ENCODE measurements around the gene PTPN9. TPM values are rescaled to one million over a fixed set of nuclear protein-coding genes. Genes with fewer than 3 reads are reported as not detected.

Gene PTPN9
- total RNA-seq, 1 donor from 2014 or later = 12.6 TPM

GRCh38 chr15:75616766-75617165 lies 37.7 kb upstream of the PTPN9 start:
- H3K36me3 ChIP-seq (ENCODE audit: control insufficient read depth, insufficient read depth, low read length) = peaks cover 14% of the 10 kb centered on the region

GRCh38 chr15:75606711-75607699 lies 27.9 kb upstream of the PTPN9 start:
- Histone ChIP-seq H3K36me3 (ENCODE audit: control insufficient read depth, insufficient read depth, low read length) (peaks cover 7% of the 10 kb centered on the region), H3K4me3 (ENCODE audit: low read depth, low read length) (no peak overlapping the region), H3K27me3 (ENCODE audit: control insufficient read depth, insufficient read depth, low read length) (no peaks in the 10 kb centered on the region)
- DNase-seq (ENCODE audit: low read depth) (no peak), FAIRE-seq (no peak)
- TF ChIP-seq CTCF (IDR thresholded peaks at IDR 0.05; ENCODE audit: insufficient read depth, low read length, severe bottlenecking) = no peak

More at GRCh38 chr15:75616766-75617165, 37.7 kb upstream of the PTPN9 start:
- TF ChIP-seq CTCF (IDR thresholded peaks at IDR 0.05; ENCODE audit: insufficient read depth, low read length, severe bottlenecking) = no peak
- Histone ChIP-seq H3K4me3 (ENCODE audit: low read depth, low read length) (no peak overlapping the region), H3K27me3 (ENCODE audit: control insufficient read depth, insufficient read depth, low read length) (no peaks in the 10 kb centered on the region)
- no peak for FAIRE-seq
- DNase-seq (ENCODE audit: low read depth) = no peak

GRCh38 chr15:75606026-75606425 lies 26.9 kb upstream of the PTPN9 start:
- Histone ChIP-seq H3K36me3 (ENCODE audit: control insufficient read depth, insufficient read depth, low read length) (peaks cover 7% of the 10 kb centered on the region), H3K27me3 (ENCODE audit: control insufficient read depth, insufficient read depth, low read length) (no peaks in the 10 kb centered on the region)
- no peak for TF ChIP-seq CTCF (IDR thresholded peaks at IDR 0.05; ENCODE audit: insufficient read depth, low read length, severe bottlenecking)

GRCh38 chr15:75599401-75599800 lies 20.3 kb upstream of the PTPN9 start:
- no peak for TF ChIP-seq CTCF (IDR thresholded peaks at IDR 0.05; ENCODE audit: insufficient read depth, low read length, severe bottlenecking)

More at GRCh38 chr15:75606026-75606425, 26.9 kb upstream of the PTPN9 start:
- DNase-seq (ENCODE audit: low read depth) (no peak), FAIRE-seq (no peak)
- no peak overlapping the region for H3K4me3 ChIP-seq (ENCODE audit: low read depth, low read length)

GRCh38 chr15:75598361-75598760 lies 19.2 kb upstream of the PTPN9 start:
- no peaks in the 10 kb centered on the region for H3K27me3 ChIP-seq (ENCODE audit: control insufficient read depth, insufficient read depth, low read length)
- H3K4me3 ChIP-seq (ENCODE audit: low read depth, low read length) = no peak overlapping the region
- peaks cover 7% of the 10 kb centered on the region for H3K36me3 ChIP-seq (ENCODE audit: control insufficient read depth, insufficient read depth, low read length)
- TF ChIP-seq CTCF (IDR thresholded peaks at IDR 0.05; ENCODE audit: insufficient read depth, low read length, severe bottlenecking) = no peak
- FAIRE-seq (no peak), DNase-seq (ENCODE audit: low read depth) (no peak)

More at GRCh38 chr15:75599401-75599800, 20.3 kb upstream of the PTPN9 start:
- FAIRE-seq = no peak
- H3K4me3 ChIP-seq (ENCODE audit: low read depth, low read length) = no peak overlapping the region
- peaks cover 6% of the 10 kb centered on the region for H3K36me3 ChIP-seq (ENCODE audit: control insufficient read depth, insufficient read depth, low read length)
- no peaks in the 10 kb centered on the region for H3K27me3 ChIP-seq (ENCODE audit: control insufficient read depth, insufficient read depth, low read length)
- DNase-seq (ENCODE audit: low read depth) = no peak
